ENCODE data around the gene IZUMO4. TPM values are rescaled to one million over a fixed set of nuclear protein-coding genes. Genes with fewer than 3 reads are reported as not detected.

Gene IZUMO4
- total and polyA plus RNA-seq, 2 donors (not counting 1 experiment from before 2014, with no cell fraction given) = 34.8 to 93.9 TPM

DNA sequence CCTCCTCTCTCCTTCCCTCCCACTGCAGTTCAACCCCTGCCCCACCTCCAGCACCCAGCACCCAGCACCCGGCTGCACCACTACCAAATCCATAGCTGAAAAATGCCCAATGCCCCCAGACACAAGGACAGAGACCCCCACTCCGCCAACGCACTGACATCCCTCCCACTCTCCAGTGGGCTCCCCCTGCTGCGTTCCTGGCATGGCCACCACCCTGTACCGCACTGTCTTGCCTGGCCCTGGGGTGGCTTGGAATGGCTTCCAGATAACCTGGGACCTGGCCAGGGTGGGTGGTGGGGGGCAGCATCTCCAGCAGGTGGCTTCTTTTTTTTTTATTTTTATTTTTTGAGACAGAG, 39.9 kb upstream of the IZUMO4 start:
- ChIA-PET CTCF (interaction anchor here (1.0 to 1.1 kb wide), 2 partner anchors 26 to 34 kb away, joined by 3 read pairs; no protein-coding TSS in a partner anchor), POLR2A (interaction anchor here (0.5 to 1.4 kb wide), 5 partner anchors 15 to 804 kb away, joined by 3 to 5 read pairs (median 3); partner anchors contain the start of gene PEAK3)
- intact Hi-C loops (cut with micrococcal nuclease) = no loop called here
- H3K9me3 ChIP-seq (ENCODE audit: control extremely low read depth in 1 of 3, control insufficient read depth in 2 of 3, insufficient read depth in 1 of 3, low read length in 2 of 3) = peaks cover 0 to 3% (median 0%) of the 10 kb centered on the region in 3 donors
- no peaks in the 10 kb centered on the region for H4K20me1 ChIP-seq (ENCODE audit: control insufficient read depth, insufficient read depth, low read length, poor library complexity, severe bottlenecking)
- H3K4me2 ChIP-seq (replicated peaks; ENCODE audit: low read depth, low read length, poor library complexity, severe bottlenecking) = peak overlapping the region; percentile 77
- H3K9ac ChIP-seq (ENCODE audit: low read length) = peak overlapping the region; percentile 32
- no peak for DNase-seq
- no peaks in the 10 kb centered on the region for H3K27me3 ChIP-seq (replicated peaks in 1 of 4; ENCODE audit: control extremely low read depth in 1 of 4, control insufficient read depth in 3 of 4, insufficient read depth in 4 of 4, low read length in 3 of 4)
- peaks cover 62% of the 10 kb centered on the region for H3K4me1 Mint-ChIP-seq
- H3K79me2 ChIP-seq (ENCODE audit: control insufficient read depth, insufficient read depth, low read length) = peaks cover 32% of the 10 kb centered on the region
- H2AFZ ChIP-seq (ENCODE audit: insufficient read depth, low read depth, low read length, poor library complexity, severe bottlenecking) = no peak overlapping the region
- H3K4me3 Mint-ChIP-seq = peak overlapping the region; percentile 53
- WGBS (ENCODE audit: insufficient coverage) = 40% methylated on average over 3 of the region's 5 CpGs
- no peaks in the 10 kb centered on the region for H3K9me3 Mint-ChIP-seq (ENCODE audit: insufficient read depth)
- H3K27me3 Mint-ChIP-seq = no peaks in the 10 kb centered on the region
- H3K4me3 ChIP-seq (ENCODE audit: control extremely low read depth in 1 of 5, extremely low read depth in 1 of 5, insufficient read depth in 1 of 5, low read depth in 2 of 5, low read length in 4 of 5) = no peak overlapping the region
- H3K4me1 ChIP-seq (ENCODE audit: control insufficient read depth in 2 of 2, insufficient read depth in 2 of 2, low read length in 2 of 2) = peaks cover 64 to 88% of the 10 kb centered on the region in 2 donors
- H3K27ac ChIP-seq (ENCODE audit: low read length in 2 of 2) = peak overlapping the region in 1 of 2 donors; percentile 99
- ATAC-seq (ENCODE audit: low read depth) = no peak
- TF ChIP-seq, protein P1, sequence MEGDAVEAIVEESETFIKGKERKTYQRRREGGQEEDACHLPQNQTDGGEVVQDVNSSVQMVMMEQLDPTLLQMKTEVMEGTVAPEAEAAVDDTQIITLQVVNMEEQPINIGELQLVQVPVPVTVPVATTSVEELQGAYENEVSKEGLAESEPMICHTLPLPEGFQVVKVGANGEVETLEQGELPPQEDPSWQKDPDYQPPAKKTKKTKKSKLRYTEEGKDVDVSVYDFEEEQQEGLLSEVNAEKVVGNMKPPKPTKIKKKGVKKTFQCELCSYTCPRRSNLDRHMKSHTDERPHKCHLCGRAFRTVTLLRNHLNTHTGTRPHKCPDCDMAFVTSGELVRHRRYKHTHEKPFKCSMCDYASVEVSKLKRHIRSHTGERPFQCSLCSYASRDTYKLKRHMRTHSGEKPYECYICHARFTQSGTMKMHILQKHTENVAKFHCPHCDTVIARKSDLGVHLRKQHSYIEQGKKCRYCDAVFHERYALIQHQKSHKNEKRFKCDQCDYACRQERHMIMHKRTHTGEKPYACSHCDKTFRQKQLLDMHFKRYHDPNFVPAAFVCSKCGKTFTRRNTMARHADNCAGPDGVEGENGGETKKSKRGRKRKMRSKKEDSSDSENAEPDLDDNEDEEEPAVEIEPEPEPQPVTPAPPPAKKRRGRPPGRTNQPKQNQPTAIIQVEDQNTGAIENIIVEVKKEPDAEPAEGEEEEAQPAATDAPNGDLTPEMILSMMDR (IDR thresholded peaks at IDR 0.05) = no peak
- TF ChIP-seq EZH2 (IDR thresholded peaks at IDR 0.05; ENCODE audit: borderline replicate concordance, insufficient read depth, low read depth, low read length, poor library complexity, severe bottlenecking) = no peak
- no peaks in the 10 kb centered on the region for H3K36me3 ChIP-seq (replicated peaks in 1 of 2; ENCODE audit: control extremely low read depth in 1 of 2, control insufficient read depth in 1 of 2, extremely low read depth in 1 of 2, insufficient read depth in 2 of 2, low read length in 1 of 2)
- H3K27ac Mint-ChIP-seq = peak overlapping the region; percentile 81

All from B cell (primary cell).